Fibroblast of villous mesenchyme (primary cell): Measurements from ENCODE around the gene LUM. TPM values are rescaled to one million over a fixed set of nuclear protein-coding genes. Genes with fewer than 3 reads are reported as not detected.
"Not testable (repeated sequence)": the region's sequence is repeated elsewhere in the genome, so short reads cannot be mapped to it uniquely, and the experiment has no call there.

Experiments used
- DNase-seq: peaks from one replicate; pipeline ENCODE4 v3.0.0-alpha.2; 2010; ENCODE audit warnings: low read depth
- H3K4me3 ChIP-seq: 2 replicates; pipeline ENCODE4 v1.5.1; 2011; ENCODE audit warnings: low read depth, mild to moderate bottlenecking, low read length
- total RNA-seq: library from RNA; depleted of rRNA; stranded (reverse); fragments of >200 nt; gene quantifications from 2 replicates; pipeline ENCODE4 v1.2.3, GENCODE V29; 2012
- TF ChIP-seq, protein P1 (sequence below): IDR thresholded peaks from 2 replicates; pipeline ENCODE4 v1.5.1; 2012; ENCODE audit warnings: low read depth, mild to moderate bottlenecking, low read length; ENCODE audit not compliant: insufficient read depth

LUM gene
- total RNA-seq, 1 donor: 603 TPM

- TF ChIP-seq, protein P1, sequence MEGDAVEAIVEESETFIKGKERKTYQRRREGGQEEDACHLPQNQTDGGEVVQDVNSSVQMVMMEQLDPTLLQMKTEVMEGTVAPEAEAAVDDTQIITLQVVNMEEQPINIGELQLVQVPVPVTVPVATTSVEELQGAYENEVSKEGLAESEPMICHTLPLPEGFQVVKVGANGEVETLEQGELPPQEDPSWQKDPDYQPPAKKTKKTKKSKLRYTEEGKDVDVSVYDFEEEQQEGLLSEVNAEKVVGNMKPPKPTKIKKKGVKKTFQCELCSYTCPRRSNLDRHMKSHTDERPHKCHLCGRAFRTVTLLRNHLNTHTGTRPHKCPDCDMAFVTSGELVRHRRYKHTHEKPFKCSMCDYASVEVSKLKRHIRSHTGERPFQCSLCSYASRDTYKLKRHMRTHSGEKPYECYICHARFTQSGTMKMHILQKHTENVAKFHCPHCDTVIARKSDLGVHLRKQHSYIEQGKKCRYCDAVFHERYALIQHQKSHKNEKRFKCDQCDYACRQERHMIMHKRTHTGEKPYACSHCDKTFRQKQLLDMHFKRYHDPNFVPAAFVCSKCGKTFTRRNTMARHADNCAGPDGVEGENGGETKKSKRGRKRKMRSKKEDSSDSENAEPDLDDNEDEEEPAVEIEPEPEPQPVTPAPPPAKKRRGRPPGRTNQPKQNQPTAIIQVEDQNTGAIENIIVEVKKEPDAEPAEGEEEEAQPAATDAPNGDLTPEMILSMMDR: no peak
- DNase-seq: no peak
- H3K4me3 ChIP-seq: no peak overlapping the region
Observed at GRCh38 chr12:91098461-91098860, 12.8 kb downstream of the LUM start.

GRCh38 chr12:91094957-91095356 lies 16.3 kb downstream of the LUM start:
- DNase-seq: no peak
- TF ChIP-seq, protein P1: no peak
- H3K4me3 ChIP-seq: no peak overlapping the region

DNA sequence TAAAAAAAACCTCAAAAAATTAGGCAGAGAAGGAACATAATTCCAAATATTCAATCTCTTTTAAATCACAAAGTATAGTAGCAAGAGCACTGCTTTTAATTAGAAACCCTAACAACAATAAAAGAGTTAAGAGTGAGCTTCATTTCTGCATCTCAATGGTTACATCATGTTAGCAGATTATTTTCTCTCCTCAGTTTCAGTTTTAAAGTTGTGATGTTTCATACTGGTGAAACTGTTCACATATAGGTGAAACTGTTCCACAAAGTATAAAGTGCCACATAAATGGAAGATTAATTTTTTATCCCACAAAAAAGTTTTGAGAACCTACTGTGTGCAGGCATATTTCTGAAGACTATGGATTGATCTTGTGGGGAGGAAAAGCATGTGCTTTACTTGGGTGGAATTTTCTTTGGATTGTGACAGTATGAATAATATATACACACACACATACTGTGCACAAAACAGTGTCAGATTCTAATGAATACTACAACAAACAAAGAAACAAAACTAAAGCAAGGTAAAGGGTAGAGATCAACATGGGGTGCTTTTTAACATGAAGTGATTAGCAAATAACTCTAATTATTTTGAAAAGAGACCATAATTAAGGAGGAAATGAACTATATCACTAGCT lies 17.1 kb downstream of the LUM start:
- peak; percentile 47 for DNase-seq
- no peak overlapping the region for H3K4me3 ChIP-seq
- TF ChIP-seq, protein P1: no peak

- H3K4me3 ChIP-seq: no peak overlapping the region
- DNase-seq: no peak
- TF ChIP-seq, protein P1: no peak
Observed at GRCh38 chr12:91093341-91093740, 18.0 kb downstream of the LUM start.

DNA sequence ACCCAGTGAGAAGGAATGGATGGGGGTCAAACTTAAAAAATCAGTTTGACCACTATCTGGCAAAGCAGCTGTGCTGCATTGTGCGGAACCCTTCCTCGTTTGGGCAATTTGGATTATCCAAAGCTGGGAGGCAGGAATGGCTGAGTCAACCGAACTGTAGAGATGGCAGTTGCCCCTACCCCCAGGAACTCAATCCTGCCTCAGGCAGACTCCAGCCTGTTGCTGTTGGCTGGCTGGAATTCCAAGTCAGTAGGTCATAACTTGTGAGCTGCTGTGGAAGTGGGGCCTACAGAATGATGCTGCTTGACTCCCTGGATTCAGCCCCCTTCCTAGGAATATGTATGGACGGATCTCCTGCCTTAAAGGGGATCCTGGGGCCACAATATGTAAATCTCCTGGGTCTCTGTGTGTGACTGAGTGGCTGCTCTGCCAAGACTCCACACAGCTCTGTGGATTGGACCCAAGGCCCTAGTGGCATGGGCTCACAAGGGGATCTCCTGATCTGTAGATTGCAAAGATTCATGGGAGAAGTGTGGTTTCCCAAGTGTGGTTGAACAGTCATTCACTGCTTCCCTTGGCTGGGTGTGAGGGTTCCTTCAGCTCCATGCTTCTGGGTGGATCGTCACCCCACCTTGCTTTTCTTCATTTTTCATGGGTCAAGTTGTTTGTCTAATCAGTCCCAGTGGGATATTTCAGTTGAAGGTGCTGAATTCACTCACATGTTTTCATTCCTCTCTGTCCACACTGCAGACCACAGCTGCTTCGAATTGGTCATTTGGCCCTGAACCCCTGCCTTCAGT lies 19.2 kb downstream of the LUM start:
- TF ChIP-seq, protein P1: no peak
- no peak overlapping the region for H3K4me3 ChIP-seq
- no peak for DNase-seq

GRCh38 chr12:91089953-91090352 lies 21.3 kb downstream of the LUM start:
- H3K4me3 ChIP-seq: not testable (repeated sequence)
- DNase-seq: peak; percentile 60

DNA sequence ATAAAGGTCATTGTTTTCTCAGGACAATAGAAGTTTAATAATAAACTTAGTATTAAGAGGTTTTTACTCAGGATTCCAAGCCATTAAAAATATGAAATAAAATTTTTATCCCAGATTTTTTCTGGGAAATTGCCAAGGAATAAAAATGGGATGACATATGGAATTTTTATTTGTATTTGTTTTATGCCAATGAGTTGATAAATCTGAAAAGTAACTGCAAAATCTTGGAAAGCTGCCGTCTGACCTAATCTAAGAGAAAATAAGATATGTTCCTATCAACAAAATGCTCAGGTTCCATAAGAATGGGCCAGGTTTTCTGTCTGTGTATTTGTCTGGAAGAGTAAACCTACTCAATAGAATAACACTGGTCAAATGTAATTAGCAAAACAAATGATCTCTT lies 31.3 kb downstream of the LUM start:
- TF ChIP-seq, protein P1: no peak
- no peak for DNase-seq
- H3K4me3 ChIP-seq: no peak overlapping the region
